GM12878 (cell line): ENCODE data around the gene PYGB.

Experiments used
- ATF7 ChIP-seq: fragments of 450-650 bp; IDR thresholded peaks from 2 replicates; pipeline ENCODE4 v1.6.1; 2016; ENCODE audit warnings: low read depth, mild to moderate bottlenecking
- CBFB ChIP-seq: IDR thresholded peaks from 2 replicates; pipeline ENCODE4 v1.6.1; 2016; ENCODE audit warnings: antibody characterized with exemption, low read depth
- CBX5 ChIP-seq: sonication (generic); IDR thresholded peaks from 2 replicates; pipeline ENCODE4 v1.6.1; 2016; ENCODE audit warnings: low read depth, moderate library complexity, mild to moderate bottlenecking, inconsistent platforms
- NKRF ChIP-seq: fragments of 450-650 bp; conservative IDR thresholded peaks from 2 replicates; pipeline ENCODE4 v1.6.1; 2017; ENCODE audit warnings: mild to moderate bottlenecking, moderate library complexity
- NR2C2 ChIP-seq: IDR thresholded peaks from 2 replicates; pipeline ENCODE4 v1.6.1; 2011; ENCODE audit warnings: borderline replicate concordance, low read depth; ENCODE audit not compliant: control insufficient read depth, insufficient read length
- NRF1 ChIP-seq: conservative IDR thresholded peaks from 2 replicates; pipeline ENCODE4 v1.6.1; 2011; ENCODE audit warnings: mild to moderate bottlenecking, low read depth, low read length, improper control_type of control experiment
- POLR2AphosphoS5 ChIP-seq: IDR thresholded peaks from 2 replicates; pipeline ENCODE4 v1.6.1; 2011; ENCODE audit warnings: mild to moderate bottlenecking, low read length, inconsistent platforms
- RAD51 ChIP-seq: fragments of 450-650 bp; IDR thresholded peaks from 2 replicates; pipeline ENCODE4 v1.6.1; 2016; ENCODE audit warnings: moderate library complexity, mild to moderate bottlenecking, inconsistent platforms
- RB1 ChIP-seq: fragments of 450-650 bp; formaldehyde crosslinking; IDR thresholded peaks from 2 replicates; pipeline ENCODE4 v1.6.1; 2017; ENCODE audit warnings: mild to moderate bottlenecking, borderline replicate concordance
- REST ChIP-seq: IDR thresholded peaks from 2 replicates; pipeline ENCODE4 v1.6.1; 2012; ENCODE audit warnings: mild to moderate bottlenecking, low read depth, low read length
- TAF1 ChIP-seq: IDR thresholded peaks from 2 replicates; pipeline ENCODE4 v1.6.1; 2011; ENCODE audit warnings: mild to moderate bottlenecking, low read depth, low read length, borderline replicate concordance
- ZNF274 ChIP-seq: IDR thresholded peaks from one replicate; pipeline ENCODE4 v1.8.0; 2011; ENCODE audit not compliant: insufficient read length, insufficient read depth

GRCh38 chr20:25247000-25247517, 826 bp upstream of the PYGB start:
- TF ChIP-seq TAF1 (no peak), ATF7 (no peak), POLR2AphosphoS5 (no peak), NRF1 (no peak), REST (no peak), ZNF274 (no peak), CBX5 (no peak), NR2C2 (no peak), CBFB (no peak), RB1 (no peak), NKRF (no peak), RAD51 (no peak)
